Measurements from ENCODE around the gene ZNF337. TPM values are rescaled to one million over a fixed set of nuclear protein-coding genes. Genes with fewer than 3 reads are reported as not detected.
"Not testable (repeated sequence)": the region's sequence is repeated elsewhere in the genome, so short reads cannot be mapped to it uniquely, and the experiment has no call there.

ZNF337 gene
- total and polyA plus RNA-seq, 4 donors = 6.8 to 32.6 (median 10.3) TPM

- H3K27me3 ChIP-seq (ENCODE audit: control insufficient read depth in 3 of 3, insufficient read depth in 3 of 3, low read length in 2 of 3) = no peaks in the 10 kb centered on the region
- no peak for TF ChIP-seq CTCF (IDR thresholded peaks at IDR 0.05; ENCODE audit: control extremely low read depth, extremely low read depth)
- H3K9ac ChIP-seq (ENCODE audit: insufficient read depth in 1 of 2, low read length in 2 of 2) = no peak overlapping the region
- H3K9me3 ChIP-seq (ENCODE audit: control insufficient read depth in 4 of 4, insufficient read depth in 3 of 4, low read length in 3 of 4) = peaks cover 0 to 2% (median 0%) of the 10 kb centered on the region in 4 donors
- 79 to 82% methylated on average over 4 of the region's 4 CpGs for WGBS, 2 donors
- no peak overlapping the region for H3K27ac ChIP-seq (ENCODE audit: low read depth in 1 of 2, low read length in 1 of 2)
- DNase-seq (no peak), ATAC-seq (ENCODE audit: insufficient read depth, low FRiP score) (no peak)
- peaks cover 0 to 8% (median 5%) of the 10 kb centered on the region in 4 donors for H3K36me3 ChIP-seq (ENCODE audit: control insufficient read depth in 4 of 4, insufficient read depth in 4 of 4, low read length in 4 of 4)
- H3K4me3 ChIP-seq = no peak overlapping the region
- no peaks in the 10 kb centered on the region for H3K4me1 ChIP-seq (ENCODE audit: control insufficient read depth in 5 of 5, insufficient read depth in 5 of 5, low read length in 5 of 5)
Observed at GRCh38 chr20:25668446-25668845, 28.2 kb downstream of the ZNF337 start.

- Histone ChIP-seq H3K9ac (ENCODE audit: insufficient read depth in 1 of 2, low read length in 2 of 2) (no peak overlapping the region), H3K4me1 (ENCODE audit: control insufficient read depth in 5 of 5, insufficient read depth in 5 of 5, low read length in 5 of 5) (peaks cover 0 to 2% (median 0%) of the 10 kb centered on the region in 5 donors), H3K4me3 (no peak overlapping the region), H3K9me3 (ENCODE audit: control insufficient read depth in 4 of 4, insufficient read depth in 3 of 4, low read length in 3 of 4) (no peaks in the 10 kb centered on the region), H3K27me3 (ENCODE audit: control insufficient read depth in 3 of 3, insufficient read depth in 3 of 3, low read length in 2 of 3) (no peaks in the 10 kb centered on the region), H3K36me3 (ENCODE audit: control insufficient read depth in 4 of 4, insufficient read depth in 4 of 4, low read length in 4 of 4) (peaks cover 0 to 2% (median 0%) of the 10 kb centered on the region in 4 donors), H3K27ac (ENCODE audit: low read depth in 1 of 2, low read length in 1 of 2) (no peak overlapping the region)
- TF ChIP-seq CTCF (IDR thresholded peaks at IDR 0.05; ENCODE audit: control extremely low read depth, extremely low read depth) = no peak
- ATAC-seq (ENCODE audit: insufficient read depth, low FRiP score) (no peak), DNase-seq (no peak)
Observed at GRCh38 chr20:25659999-25660398, 36.7 kb downstream of the ZNF337 start.

GRCh38 chr20:25654487-25654886 is 42.2 kb downstream of the ZNF337 start:
- no peak overlapping the region for H3K4me3 ChIP-seq
- H3K9ac ChIP-seq (ENCODE audit: insufficient read depth in 1 of 2, low read length in 2 of 2) = no peak overlapping the region
- peaks cover 0 to 2% (median 0%) of the 10 kb centered on the region in 4 donors for H3K36me3 ChIP-seq (ENCODE audit: control insufficient read depth in 4 of 4, insufficient read depth in 4 of 4, low read length in 4 of 4)
- H3K4me1 ChIP-seq (ENCODE audit: control insufficient read depth in 5 of 5, insufficient read depth in 5 of 5, low read length in 5 of 5) = peaks cover 0 to 2% (median 0%) of the 10 kb centered on the region in 5 donors
- DNase-seq = no peak
- ATAC-seq (ENCODE audit: insufficient read depth, low FRiP score) = no peak
- TF ChIP-seq CTCF (IDR thresholded peaks at IDR 0.05; ENCODE audit: control extremely low read depth, extremely low read depth) = no peak
- no peaks in the 10 kb centered on the region for H3K9me3 ChIP-seq (ENCODE audit: control insufficient read depth in 4 of 4, insufficient read depth in 3 of 4, low read length in 3 of 4)
- no peaks in the 10 kb centered on the region for H3K27me3 ChIP-seq (ENCODE audit: control insufficient read depth in 3 of 3, insufficient read depth in 3 of 3, low read length in 2 of 3)
- H3K27ac ChIP-seq (ENCODE audit: low read depth in 1 of 2, low read length in 1 of 2) = no peak overlapping the region

GRCh38 chr20:25652866-25653265 is 43.8 kb downstream of the ZNF337 start:
- H3K9ac ChIP-seq (ENCODE audit: insufficient read depth in 1 of 2, low read length in 2 of 2); H3K27me3 ChIP-seq (ENCODE audit: control insufficient read depth in 3 of 3, insufficient read depth in 3 of 3, low read length in 2 of 3); H3K27ac ChIP-seq (ENCODE audit: low read depth in 1 of 2, low read length in 1 of 2); H3K36me3 ChIP-seq (ENCODE audit: control insufficient read depth in 4 of 4, insufficient read depth in 4 of 4, low read length in 4 of 4); H3K9me3 ChIP-seq (ENCODE audit: control insufficient read depth in 4 of 4, insufficient read depth in 3 of 4, low read length in 3 of 4); ATAC-seq (ENCODE audit: insufficient read depth, low FRiP score); DNase-seq; H3K4me1 ChIP-seq (ENCODE audit: control insufficient read depth in 5 of 5, insufficient read depth in 5 of 5, low read length in 5 of 5); H3K4me3 ChIP-seq: not testable (repeated sequence)
- WGBS, 2 donors = 98 to 99% methylated on average over 4 of the region's 4 CpGs

Measured in lung (tissue), 12 donors.